GM19351 (cell line): ENCODE measurements around the gene IL17D.
"Not testable (repeated sequence)": the region's sequence is repeated elsewhere in the genome, so short reads cannot be mapped to it uniquely, and the experiment has no call there.

Experiments used
- ATAC-seq: cut with Tn5 transposase; IDR thresholded peaks from one replicate; pipeline ENCODE4 v1.9.1; 2021; ENCODE audit warnings: mild to moderate bottlenecking, moderate library complexity; ENCODE audit not compliant: unreplicated experiment

Gene IL17D

GRCh38 chr13:20717581-20718542 lies 14.4 kb downstream of the IL17D start:
- no peak for ATAC-seq

GRCh38 chr13:20718958-20719566 lies 15.6 kb downstream of the IL17D start:
- ATAC-seq = no peak

- no peak for ATAC-seq
Observed at GRCh38 chr13:20719783-20720182, 16.3 kb downstream of the IL17D start.

- ATAC-seq = no peak
Observed at GRCh38 chr13:20720499-20720898, 17.0 kb downstream of the IL17D start.

- ATAC-seq = no peak
Observed at GRCh38 chr13:20721058-20721453, 17.6 kb downstream of the IL17D start.

DNA sequence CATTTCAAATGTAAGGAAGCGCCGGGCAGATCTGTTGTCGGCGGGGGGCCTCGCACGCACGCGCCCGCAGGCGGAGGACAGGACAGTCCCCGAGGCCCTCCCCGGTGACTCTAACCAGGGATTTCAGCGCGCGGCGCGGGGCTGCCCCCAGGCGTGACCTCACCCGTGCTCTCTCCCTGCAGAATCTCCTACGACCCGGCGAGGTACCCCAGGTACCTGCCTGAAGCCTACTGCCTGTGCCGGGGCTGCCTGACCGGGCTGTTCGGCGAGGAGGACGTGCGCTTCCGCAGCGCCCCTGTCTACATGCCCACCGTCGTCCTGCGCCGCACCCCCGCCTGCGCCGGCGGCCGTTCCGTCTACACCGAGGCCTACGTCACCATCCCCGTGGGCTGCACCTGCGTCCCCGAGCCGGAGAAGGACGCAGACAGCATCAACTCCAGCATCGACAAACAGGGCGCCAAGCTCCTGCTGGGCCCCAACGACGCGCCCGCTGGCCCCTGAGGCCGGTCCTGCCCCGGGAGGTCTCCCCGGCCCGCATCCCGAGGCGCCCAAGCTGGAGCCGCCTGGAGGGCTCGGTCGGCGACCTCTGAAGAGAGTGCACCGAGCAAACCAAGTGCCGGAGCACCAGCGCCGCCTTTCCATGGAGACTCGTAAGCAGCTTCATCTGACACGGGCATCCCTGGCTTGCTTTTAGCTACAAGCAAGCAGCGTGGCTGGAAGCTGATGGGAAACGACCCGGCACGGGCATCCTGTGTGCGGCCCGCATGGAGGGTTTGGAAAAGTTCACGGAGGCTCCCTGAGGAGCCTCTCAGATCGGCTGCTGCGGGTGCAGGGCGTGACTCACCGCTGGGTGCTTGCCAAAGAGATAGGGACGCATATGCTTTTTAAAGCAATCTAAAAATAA lies 18.2 kb downstream of the IL17D start:
- no peak for ATAC-seq

GRCh38 chr13:20727856-20728255 lies 24.4 kb downstream of the IL17D start:
- no peak for ATAC-seq

DNA sequence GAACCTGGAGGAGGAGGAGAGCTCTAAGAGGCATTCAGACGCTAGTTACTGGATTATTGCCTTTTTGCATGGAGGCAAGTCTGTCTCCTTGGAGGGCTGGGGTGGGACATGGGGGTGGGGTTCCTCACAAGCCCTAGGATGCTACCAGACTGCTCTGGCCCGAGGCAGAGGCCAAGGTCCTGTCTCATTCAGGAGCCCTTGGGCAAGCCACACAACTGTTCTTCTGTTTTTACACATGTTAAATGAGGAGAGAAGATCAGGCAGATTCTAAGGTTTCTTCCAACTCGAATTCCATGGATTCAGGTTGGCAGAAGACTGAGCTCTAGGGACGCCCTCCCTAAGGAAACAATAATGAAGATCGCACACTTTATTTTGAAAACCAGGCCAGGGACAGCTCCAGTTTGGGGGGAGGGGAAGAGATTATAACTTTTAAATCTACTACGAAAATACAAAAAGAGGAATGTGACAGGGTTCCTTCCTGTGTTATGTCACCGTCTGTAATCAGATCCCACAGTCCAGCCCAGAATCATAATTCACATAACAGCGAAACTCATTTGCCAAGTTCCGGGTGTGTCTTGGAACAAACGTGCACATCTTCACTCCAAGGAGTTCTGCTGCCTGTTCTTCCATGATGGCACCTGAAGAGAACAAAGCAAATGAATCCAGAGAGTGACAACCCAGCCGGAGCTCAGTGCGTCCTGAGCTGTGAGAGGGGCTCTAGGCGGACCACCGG lies 25.2 kb downstream of the IL17D start:
- ATAC-seq = no peak

DNA sequence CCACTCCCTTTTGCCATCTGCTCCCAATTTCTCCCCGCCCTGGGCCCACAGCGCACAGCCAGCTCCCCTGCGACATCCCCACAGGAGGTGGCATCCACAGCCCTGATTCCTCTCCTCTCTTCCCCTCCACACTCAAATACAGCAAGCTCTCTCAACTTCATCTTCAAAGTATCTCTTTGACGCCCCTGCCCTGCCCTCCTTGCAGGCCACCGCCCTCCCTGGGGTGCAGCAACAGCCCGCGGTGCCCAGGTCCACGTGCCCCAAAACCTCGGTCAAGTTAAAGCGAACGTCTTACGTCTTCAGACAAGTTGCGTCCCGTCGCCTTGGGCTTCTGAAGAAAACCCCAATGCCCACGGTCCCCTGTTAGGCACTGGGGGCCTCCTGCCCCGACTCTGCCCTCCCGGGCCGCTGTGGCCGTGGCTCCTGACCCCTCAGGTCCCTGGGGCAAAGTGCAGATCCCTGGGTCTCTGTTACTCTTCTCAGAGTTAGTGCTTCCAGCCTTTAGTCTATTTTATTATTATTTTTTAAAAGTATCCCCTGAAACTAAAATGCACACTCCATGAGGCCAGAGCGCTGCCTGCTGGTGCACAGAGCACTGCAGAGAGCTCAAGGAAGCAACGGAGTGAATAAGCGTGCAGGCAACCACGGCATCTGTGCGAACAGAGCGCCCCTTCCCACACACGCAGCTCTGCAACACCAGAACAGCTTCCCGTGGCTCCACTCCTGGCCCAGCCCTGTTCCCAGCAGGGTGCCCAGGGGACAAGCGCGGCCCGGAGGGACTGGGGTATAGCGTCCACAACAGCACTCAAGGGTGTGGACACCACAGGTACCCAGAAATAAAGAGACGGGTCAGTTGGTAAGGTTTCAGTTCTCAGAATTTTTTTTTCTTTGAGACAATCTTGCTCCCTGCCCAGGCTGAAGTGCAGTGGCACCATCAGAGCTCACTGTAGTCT lies 26.4 kb downstream of the IL17D start:
- ATAC-seq = no peak

DNA sequence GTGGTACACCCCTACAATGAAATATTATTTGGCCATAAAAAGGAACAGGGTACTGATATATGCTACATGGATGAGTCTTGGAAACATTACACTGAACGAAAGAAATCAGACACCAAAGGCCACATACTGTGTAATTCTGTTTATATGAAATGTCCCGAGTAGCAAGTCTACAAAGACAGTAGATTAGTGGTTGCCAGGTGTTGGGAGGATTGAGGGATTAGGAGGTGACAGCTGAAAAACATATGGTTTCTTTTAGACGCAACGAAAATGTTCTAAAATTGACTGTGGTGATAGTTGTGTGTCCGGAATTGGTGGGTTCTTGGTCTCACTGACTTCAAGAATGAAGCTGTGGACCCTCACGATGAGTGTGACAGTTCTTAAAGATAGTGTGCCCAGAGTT lies 35.1 kb downstream of the IL17D start:
- no peak for ATAC-seq

- no peak for ATAC-seq
Observed at GRCh38 chr13:20740021-20740420, 36.5 kb downstream of the IL17D start.

- not testable (repeated sequence) for ATAC-seq
Observed at GRCh38 chr13:20743830-20744404, 40.4 kb downstream of the IL17D start.

DNA sequence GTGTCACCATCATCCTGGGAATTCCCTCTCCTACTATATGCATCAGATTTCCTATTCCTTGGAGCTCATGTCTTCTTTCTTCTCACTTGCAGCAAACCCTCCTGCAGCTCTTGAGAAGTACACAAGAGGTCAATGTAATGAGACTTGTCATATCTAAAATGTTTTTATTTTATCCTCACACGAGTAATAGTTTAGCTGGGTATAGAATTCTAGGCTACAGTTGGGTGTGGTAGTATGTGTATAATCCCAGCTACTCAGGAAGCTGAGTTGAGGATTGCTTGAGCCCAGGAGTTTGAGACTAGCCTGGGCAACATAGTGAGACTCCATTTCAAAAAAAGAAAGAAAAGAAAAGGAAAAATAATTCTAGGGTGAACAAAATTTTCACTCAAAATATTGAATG lies 45.9 kb downstream of the IL17D start:
- no peak for ATAC-seq

DNA sequence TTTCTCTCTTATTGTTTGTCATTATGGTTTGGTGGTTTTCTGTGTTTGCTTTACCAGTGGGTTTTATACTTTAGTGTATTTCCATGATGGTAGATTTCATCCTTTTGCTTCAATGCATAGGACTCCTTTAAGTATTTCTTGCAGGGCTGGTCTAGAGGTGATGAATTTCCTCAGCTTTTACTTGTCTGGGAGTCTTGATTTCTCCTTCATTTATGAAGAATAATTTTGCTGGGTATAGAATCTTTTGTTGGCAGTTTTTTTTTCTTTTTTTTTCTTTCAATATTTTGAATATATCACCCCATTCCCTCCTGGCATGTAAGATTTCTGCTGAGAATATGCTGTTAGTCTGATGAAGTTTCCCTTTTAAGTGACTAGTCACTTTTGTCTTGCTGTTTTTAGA lies 50.5 kb downstream of the IL17D start:
- no peak for ATAC-seq

DNA sequence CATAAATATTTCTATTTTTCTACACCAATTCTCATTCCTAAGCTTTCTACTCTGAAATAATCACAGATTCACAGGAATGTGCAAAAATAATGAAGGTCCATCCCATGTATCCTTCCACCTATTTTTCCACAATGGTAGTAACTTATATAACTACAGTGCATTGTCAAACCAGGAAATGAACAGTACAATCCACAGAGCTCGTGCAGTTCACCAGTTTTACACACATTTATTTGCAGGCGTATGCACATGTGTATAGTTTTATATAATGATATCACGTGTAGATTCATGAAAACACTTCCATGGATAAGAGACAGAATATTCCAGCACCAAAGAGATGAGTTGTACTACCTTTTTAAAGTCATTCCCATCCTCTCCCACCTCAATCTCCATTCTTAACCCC lies 57.4 kb downstream of the IL17D start:
- ATAC-seq = no peak

DNA sequence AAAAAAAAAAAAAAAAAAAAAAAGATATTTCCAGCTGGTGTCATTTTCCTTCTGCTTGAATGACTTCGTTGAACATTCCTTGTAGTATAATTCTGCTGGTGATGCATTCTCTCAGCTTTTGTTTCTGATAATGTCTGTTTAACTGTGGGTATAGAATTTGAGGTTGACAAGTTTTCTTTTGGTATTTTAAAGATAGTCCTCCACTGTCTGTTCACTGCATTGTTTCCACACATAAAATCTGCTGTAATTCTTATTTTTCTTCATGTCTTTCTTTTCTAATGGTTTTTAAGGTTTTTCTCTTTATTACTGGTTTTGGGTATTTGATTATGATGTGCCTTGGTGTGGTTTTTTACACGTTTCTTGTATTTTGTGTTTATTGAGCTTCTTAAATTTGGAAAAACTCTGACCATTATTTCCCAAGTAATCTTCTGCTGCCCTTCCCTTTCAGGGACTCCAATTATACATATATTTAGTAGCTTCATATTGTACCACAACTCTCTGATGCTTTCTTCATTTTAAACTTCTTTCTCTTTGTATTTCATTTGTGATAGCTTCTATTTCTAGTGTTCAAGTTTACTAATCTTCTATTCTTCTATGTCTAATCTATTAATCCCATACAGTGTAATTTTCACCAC lies 63.9 kb downstream of the IL17D start:
- no peak for ATAC-seq

DNA sequence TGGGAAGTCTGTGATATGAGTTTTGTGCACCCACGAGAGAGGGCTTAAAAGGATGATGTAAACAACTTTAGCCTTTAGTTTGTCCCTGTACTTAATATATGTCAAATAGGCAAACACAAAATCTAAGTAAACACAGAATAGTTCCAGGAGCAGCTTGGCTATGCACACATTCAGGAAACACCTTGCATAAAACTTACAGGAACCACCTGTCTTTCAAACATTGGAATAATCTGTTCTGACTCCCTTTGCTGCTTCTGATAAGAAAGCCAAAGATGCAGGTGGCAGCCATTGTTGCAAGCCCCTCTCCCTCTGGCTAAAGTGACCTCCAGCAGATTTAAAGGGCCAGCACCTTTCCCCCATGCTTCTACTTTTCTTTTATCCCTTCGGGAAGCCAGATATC lies 65.6 kb downstream of the IL17D start:
- ATAC-seq = no peak

DNA sequence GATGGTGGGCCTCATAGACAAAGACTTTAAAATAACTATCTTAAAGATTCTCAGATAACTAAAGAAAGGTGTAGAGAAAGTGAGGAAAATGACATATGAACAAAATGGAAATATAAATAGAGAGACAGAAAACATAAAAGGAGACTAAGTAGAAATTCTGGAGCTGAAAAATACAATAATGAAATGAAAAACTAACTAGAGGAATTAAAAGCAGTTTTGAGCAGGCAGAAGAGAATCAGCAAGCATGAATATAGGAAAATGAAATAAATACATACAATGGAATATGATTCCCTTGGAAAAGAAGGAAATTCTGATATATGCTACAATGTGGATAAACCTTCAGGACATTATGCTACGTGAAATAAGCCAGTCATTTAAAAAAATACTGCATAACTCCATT lies 66.3 kb downstream of the IL17D start:
- no peak for ATAC-seq
